ENCODE data around the gene ESD. TPM values are rescaled to one million over a fixed set of nuclear protein-coding genes. Genes with fewer than 3 reads are reported as not detected.

Gene ESD
- polyA plus RNA-seq, 1 donor: 127 TPM

DNA sequence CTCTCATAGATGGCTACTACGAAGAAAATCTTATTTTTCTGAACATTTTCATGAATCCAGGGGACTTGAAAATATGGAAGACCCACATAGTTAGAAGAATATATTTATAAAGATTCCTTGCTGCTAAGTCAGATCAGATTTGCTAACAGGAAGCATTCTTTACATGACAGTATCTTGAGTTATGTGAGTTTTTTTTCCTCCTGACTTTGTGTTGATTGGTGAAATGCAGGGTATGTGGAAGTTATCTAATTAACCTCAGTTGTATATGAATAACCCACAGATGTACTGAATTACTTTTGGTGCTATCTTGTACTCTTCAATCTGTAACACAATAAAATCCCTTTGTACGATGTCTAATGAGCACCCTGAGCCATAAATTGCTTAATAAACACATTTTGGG, 53.8 kb downstream of the ESD start:
- no peak for DNase-seq

DNA sequence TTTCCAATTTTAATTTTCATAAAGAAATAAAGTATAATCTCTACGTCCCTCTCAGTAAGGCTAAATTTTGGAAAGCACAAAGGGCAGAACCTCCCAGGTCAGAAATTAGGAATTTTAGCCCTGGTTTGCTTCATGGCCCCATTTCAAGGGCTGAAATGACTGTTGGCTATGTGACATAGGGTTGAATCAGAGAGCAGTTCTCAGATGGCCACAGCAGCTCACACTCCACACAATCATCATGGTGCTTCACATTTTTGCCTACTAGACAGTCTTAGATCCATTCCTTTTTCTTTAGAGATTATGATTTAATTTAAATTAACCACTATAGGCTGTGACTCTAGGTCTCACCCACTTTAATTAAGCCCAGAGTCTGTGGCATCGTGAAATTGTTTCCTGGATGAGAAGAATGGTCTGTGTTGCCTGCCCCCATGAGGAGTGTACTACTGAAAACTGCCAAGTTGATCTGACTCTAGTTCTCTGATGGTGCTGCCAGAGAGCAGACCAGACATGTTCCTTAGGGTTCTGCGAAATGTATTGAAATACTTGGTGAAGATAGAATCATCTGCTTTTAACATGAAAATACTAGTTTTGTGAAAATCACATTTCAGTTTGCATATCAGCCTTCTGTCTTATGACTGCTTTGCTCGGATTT, 57.4 kb downstream of the ESD start:
- no peak for DNase-seq

- no peak for DNase-seq
These were observed 58.2 kb downstream of the ESD start for GRCh38 chr13:46738766-46739165.

GRCh38 chr13:46738055-46738454, 58.9 kb downstream of the ESD start:
- DNase-seq: no peak

DNA sequence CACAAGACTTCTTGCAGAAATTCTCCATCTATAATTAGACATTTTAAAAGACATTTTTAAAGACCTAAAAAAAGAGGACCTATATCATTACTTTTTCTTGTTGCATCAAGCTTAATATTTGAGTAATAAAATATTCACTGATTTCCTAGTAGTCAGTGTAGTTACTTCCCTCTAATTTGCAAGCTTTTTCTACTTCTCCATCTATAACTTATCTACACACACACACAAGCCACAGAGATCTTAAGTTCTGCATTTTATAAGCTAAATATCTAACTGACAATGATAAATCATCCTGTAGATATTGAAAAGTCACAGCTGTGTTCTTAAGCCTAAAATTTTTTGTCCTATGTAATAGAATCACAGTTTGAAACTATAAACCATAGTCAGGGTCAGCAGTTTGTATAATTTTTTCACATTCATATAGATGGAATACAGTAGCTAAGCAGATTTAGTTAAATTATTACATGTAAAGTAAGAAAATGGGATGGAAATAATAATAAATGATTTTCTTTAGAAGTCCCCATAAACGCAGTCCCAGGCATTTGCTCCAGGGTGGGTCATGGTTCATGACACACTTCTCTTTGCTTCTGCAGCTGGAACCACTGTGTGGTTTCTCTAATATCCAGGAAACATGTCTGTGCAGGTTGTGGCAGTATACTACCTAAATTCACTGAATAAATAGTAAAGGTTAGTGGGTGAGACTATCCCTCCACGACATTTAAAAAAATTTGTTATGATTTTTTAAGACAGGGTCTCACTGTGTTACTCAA, 60.2 kb downstream of the ESD start:
- no peak for DNase-seq

GRCh38 chr13:46735425-46735824, 61.5 kb downstream of the ESD start:
- DNase-seq: no peak

GRCh38 chr13:46731535-46731934, 65.4 kb downstream of the ESD start:
- DNase-seq: no peak

- no peak for DNase-seq
These were observed 68.2 kb downstream of the ESD start for GRCh38 chr13:46728777-46729176.

- DNase-seq: no peak
These were observed 70.6 kb downstream of the ESD start for GRCh38 chr13:46726347-46726746.

Other genes with a start within 250 kb of the ESD start
- 20.7 TPM for gene LRCH1, start 244.0 kb downstream of the ESD start, polyA plus RNA-seq (ENCODE audit: insufficient read length)
- gene HTR2A, start 99.9 kb upstream of the ESD start, polyA plus RNA-seq (ENCODE audit: insufficient read length): 0.08 TPM